Duodenal mucosa (tissue), 2 donors: Measurements from ENCODE around the gene AMPH.

Experiments used
- H3K27ac ChIP-seq: one replicate; pipeline ENCODE4 v1.7.0; 2013; ENCODE audit warnings: low read depth, low read length
- H3K27me3 ChIP-seq, 2 donors: one replicate each; pipeline ENCODE4 v1.7.0; 2013; ENCODE audit warnings: low read length in 2 of 2, control low read depth in 1 of 2; ENCODE audit not compliant: insufficient read depth in 2 of 2, control insufficient read depth in 1 of 2
- H3K36me3 ChIP-seq, 2 donors: one replicate each; pipeline ENCODE4 v1.7.0; 2013; ENCODE audit warnings: low read length in 2 of 2, control low read depth in 1 of 2; ENCODE audit not compliant: insufficient read depth in 2 of 2, control insufficient read depth in 1 of 2
- H3K4me1 ChIP-seq, 2 donors: one replicate each; pipeline ENCODE4 v1.7.0; 2013; ENCODE audit warnings: low read length in 2 of 2, control low read depth in 1 of 2; ENCODE audit not compliant: insufficient read depth in 2 of 2, control insufficient read depth in 1 of 2
- H3K4me3 ChIP-seq, 2 donors: one replicate each; pipeline ENCODE4 v1.7.0; 2013; ENCODE audit warnings: low read length in 2 of 2, low read depth in 1 of 2
- H3K9ac ChIP-seq, 2 donors: one replicate each; pipeline ENCODE4 v1.7.0; 2013; ENCODE audit warnings: low read length in 2 of 2, low read depth in 1 of 2
- H3K9me3 ChIP-seq, 2 donors: one replicate each; pipeline ENCODE4 v1.7.0; 2013; ENCODE audit warnings: low read length in 2 of 2, control low read depth in 1 of 2; ENCODE audit not compliant: control insufficient read depth in 1 of 2

The AMPH gene

GRCh38 chr7:38448054-38448453 lies 183.1 kb downstream of the AMPH start:
- Histone ChIP-seq H3K9ac (no peak overlapping the region), H3K27me3 (no peaks in the 10 kb centered on the region), H3K36me3 (no peaks in the 10 kb centered on the region), H3K9me3 (no peaks in the 10 kb centered on the region), H3K27ac (no peak overlapping the region), H3K4me1 (no peaks in the 10 kb centered on the region), H3K4me3 (no peak overlapping the region)

DNA sequence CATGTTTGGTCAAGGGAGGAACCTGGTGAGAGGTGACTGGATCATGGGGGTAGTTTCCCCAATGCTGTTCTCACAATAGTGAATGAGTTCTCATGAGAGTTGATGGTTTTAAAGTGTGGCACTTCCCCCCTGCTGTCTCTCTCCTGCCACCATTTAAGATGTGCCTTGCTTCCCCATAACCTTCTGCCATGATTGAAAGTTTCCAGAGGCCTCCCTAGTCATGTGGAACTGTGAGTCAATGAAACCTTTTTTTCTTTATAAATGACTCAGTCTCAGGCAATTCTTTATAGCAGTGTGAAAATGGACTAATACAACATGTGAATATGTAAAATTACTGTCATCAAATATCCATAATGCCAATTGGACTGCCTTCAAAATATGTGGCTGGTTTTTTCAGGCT lies 192.2 kb downstream of the AMPH start:
- Histone ChIP-seq H3K9ac (no peak overlapping the region), H3K4me3 (no peak overlapping the region), H3K9me3 (no peaks in the 10 kb centered on the region), H3K27ac (no peak overlapping the region), H3K27me3 (no peaks in the 10 kb centered on the region), H3K4me1 (no peaks in the 10 kb centered on the region), H3K36me3 (no peaks in the 10 kb centered on the region)

DNA sequence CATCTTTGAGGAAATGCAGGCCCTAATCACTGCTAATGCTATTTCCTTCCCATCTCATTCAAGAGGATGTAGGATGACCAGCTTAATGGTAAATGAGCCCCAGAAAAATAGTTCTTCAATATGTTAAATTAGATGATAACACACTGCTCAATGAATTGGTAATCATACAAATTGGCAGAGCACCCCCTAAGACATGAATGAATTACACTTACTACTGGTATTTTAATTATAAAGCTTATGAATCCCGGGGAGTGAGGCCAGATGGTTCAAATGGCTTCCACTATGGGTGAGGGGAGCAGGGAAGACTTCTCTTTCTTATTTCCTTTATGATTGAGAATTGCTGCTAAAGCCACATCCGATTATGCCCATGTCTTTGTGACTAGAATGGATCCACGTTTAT lies 198.5 kb downstream of the AMPH start:
- no peak overlapping the region for H3K9ac ChIP-seq
- H3K4me3 ChIP-seq = no peak overlapping the region
- no peaks in the 10 kb centered on the region for H3K9me3 ChIP-seq
- no peaks in the 10 kb centered on the region for H3K36me3 ChIP-seq
- H3K27ac ChIP-seq = no peak overlapping the region
- H3K27me3 ChIP-seq = no peaks in the 10 kb centered on the region
- no peaks in the 10 kb centered on the region for H3K4me1 ChIP-seq

- Histone ChIP-seq H3K36me3 (no peaks in the 10 kb centered on the region), H3K9ac (no peak overlapping the region), H3K27me3 (no peaks in the 10 kb centered on the region), H3K9me3 (no peaks in the 10 kb centered on the region), H3K27ac (no peak overlapping the region), H3K4me1 (no peaks in the 10 kb centered on the region), H3K4me3 (no peak overlapping the region)
Observed at GRCh38 chr7:38432080-38432479, 199.1 kb downstream of the AMPH start.

DNA sequence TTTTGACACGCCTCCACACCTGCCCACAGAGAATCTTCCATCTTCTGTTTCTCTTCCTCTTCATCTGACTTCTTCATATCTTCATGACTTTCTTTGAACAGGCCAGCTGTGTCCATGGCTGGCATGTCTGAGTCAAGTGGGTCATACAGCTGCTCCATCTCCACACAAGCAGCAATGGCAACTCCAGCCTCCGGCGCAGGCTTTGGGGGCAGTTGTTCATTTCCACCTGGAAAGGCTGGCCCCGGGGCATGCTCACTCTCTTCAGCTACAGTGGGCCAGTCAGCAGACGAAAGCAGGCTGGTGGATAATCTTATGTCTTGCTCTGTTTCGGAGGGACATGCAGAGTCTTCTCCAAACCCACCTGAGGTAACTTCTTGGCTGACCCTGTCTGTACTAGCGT lies 202.1 kb downstream of the AMPH start:
- no peaks in the 10 kb centered on the region for H3K27me3 ChIP-seq
- no peaks in the 10 kb centered on the region for H3K4me1 ChIP-seq
- no peaks in the 10 kb centered on the region for H3K36me3 ChIP-seq
- no peak overlapping the region for H3K4me3 ChIP-seq
- H3K9ac ChIP-seq = no peak overlapping the region
- H3K9me3 ChIP-seq = no peaks in the 10 kb centered on the region
- no peak overlapping the region for H3K27ac ChIP-seq

GRCh38 chr7:38428041-38428440 lies 203.1 kb downstream of the AMPH start:
- no peaks in the 10 kb centered on the region for H3K27me3 ChIP-seq
- no peaks in the 10 kb centered on the region for H3K36me3 ChIP-seq
- no peak overlapping the region for H3K9ac ChIP-seq
- H3K4me3 ChIP-seq = no peak overlapping the region
- H3K27ac ChIP-seq = no peak overlapping the region
- no peaks in the 10 kb centered on the region for H3K4me1 ChIP-seq
- H3K9me3 ChIP-seq = no peaks in the 10 kb centered on the region

DNA sequence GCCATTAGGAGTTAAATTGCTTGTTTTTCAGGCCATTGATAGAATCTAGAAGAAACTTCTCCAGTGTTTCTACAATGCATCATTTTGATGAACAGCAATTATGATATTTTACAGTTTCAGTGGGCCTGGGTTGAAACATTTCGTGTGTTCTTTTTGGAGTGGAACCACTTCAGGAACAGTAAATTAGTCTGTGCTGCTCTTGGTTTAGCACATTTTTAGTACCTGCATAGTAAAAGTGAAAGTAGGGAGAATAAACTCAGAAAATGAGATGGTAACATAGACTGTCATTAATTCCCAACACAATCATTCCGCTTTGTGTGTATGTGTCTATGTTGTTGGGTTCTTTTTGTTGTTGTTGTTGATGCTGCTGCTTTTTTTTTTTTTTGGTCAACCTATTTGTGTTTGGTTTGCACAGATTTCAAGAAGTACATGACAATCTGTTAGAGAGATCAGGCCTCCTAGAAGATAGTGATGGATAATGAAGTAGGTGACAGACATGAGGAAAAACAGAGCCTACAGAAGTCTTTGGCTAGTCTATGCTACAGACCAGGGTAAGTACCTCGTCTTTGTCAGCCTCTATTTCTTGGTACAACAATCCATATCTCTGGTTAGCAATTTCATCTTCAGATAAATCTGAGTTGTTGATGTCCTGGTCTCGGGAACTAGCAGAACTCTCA lies 203.8 kb downstream of the AMPH start:
- H3K4me3 ChIP-seq = no peak overlapping the region
- H3K27ac ChIP-seq = no peak overlapping the region
- no peaks in the 10 kb centered on the region for H3K4me1 ChIP-seq
- H3K9me3 ChIP-seq = no peaks in the 10 kb centered on the region
- H3K27me3 ChIP-seq = no peaks in the 10 kb centered on the region
- H3K36me3 ChIP-seq = no peaks in the 10 kb centered on the region
- H3K9ac ChIP-seq = no peak overlapping the region

DNA sequence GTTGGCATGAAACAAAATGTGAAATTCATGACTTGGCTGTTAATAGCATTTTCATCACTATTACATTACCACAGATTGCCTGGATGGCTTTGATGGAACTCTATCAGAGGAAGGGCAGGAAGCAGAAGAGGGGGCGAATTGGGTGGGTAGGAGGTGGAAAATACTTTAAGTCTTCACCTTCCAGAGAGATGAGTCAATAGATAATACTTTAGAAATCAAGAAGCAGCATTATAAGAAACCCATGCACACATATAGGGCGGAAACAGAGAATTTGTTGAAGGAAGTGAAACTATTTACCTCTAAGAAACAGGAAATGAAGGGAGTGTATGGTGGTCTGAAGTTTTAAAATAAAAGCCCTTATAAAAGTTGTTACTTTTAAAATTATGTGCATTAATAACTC lies 205.7 kb downstream of the AMPH start:
- no peak overlapping the region for H3K27ac ChIP-seq
- no peaks in the 10 kb centered on the region for H3K4me1 ChIP-seq
- H3K4me3 ChIP-seq = no peak overlapping the region
- H3K9ac ChIP-seq = no peak overlapping the region
- no peaks in the 10 kb centered on the region for H3K27me3 ChIP-seq
- no peaks in the 10 kb centered on the region for H3K36me3 ChIP-seq
- no peaks in the 10 kb centered on the region for H3K9me3 ChIP-seq

DNA sequence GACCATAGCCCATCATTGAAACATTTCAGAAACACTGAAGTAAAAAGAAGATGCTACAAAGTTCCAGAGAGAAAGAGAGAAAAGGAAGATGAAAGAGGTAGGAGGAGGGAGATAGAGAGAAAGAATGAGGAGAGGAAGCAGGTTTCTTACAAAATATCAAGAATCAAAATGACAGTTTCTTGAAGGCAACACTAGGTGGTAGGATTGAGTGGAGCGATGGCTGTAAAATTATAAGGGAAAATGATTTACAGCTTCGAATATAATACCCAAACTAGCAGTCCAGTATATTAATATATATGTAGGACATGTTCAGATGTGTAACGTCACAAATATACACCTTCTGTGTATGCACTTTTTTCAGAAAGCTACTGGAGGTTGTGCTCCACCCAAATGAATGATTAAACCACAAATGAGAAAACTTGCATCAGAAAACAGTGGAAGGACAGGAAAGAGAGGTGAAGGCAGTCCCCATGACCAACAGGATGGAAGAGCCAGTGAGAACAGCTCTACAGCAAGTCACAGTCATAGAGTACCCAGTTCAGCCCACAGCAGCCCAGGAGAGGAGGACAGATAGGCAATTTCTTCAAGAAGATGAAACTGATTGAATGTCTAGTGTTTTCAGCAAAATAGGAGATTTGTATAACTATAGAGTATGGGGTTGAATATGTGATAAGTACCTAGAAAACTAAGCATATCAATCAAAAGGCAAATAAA lies 206.3 kb downstream of the AMPH start:
- Histone ChIP-seq H3K9me3 (no peaks in the 10 kb centered on the region), H3K27me3 (no peaks in the 10 kb centered on the region), H3K36me3 (no peaks in the 10 kb centered on the region), H3K4me1 (no peaks in the 10 kb centered on the region), H3K27ac (no peak overlapping the region), H3K4me3 (no peak overlapping the region), H3K9ac (no peak overlapping the region)

DNA sequence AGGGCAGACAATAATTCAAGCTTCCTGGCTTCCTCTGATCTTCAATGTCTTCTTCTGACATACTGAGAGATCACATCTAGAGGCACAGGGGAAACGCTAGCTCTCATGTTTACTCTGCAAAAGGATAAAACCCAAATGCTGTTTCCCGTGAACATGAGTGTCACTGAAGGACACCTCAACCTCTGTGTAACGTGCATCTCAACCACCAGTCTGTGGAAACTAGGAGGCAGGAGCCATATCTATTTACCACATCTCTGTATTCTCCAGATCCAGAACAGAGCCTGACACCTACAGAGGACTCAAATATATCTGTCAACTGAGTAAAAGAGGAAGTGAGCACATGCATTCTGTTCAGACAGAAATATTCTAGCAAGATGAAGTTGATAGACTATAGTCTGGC lies 217.4 kb downstream of the AMPH start:
- H3K36me3 ChIP-seq = no peaks in the 10 kb centered on the region
- no peaks in the 10 kb centered on the region for H3K27me3 ChIP-seq
- H3K27ac ChIP-seq = no peak overlapping the region
- H3K4me3 ChIP-seq = no peak overlapping the region
- no peaks in the 10 kb centered on the region for H3K9me3 ChIP-seq
- no peak overlapping the region for H3K9ac ChIP-seq
- no peaks in the 10 kb centered on the region for H3K4me1 ChIP-seq
